ENCODE measurements around the gene RITA1.

DNA sequence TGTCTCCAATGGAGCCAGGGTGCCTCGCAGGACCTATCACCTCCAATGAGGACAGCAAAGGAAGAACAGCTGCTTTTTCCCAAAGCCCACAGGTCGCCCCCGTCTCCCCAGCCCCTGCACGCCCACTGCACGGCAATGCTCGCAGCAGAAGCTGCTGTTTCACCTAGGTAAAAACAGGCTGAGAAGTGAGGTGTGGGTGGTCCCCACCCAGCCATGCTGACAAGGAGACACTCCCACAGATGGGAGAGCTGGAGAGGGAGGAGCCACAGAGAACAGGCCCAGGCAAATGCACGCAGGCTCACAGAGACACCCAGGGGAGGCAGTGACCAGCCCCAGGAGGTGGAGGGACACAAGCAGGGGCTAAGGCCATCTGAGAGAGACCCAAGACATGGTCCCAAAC is 25.6 kb upstream of the RITA1 start:
- no peak for TF ChIP-seq POLR2A (IDR thresholded peaks at IDR 0.05; ENCODE audit: low read length)
- no peak for TF ChIP-seq GATA1 (IDR thresholded peaks at IDR 0.05; ENCODE audit: low read depth, low read length)

All from erythroblast (primary cell).